GM18873 (cell line): ENCODE results near the gene RAMP1.

Experiments
- ATAC-seq: cut with Tn5 transposase; IDR thresholded peaks from one replicate; pipeline ENCODE4 v1.9.1; 2021; ENCODE audit warnings: mild to moderate bottlenecking, moderate library complexity, moderate number of reproducible peaks; ENCODE audit not compliant: unreplicated experiment, low FRiP score

RAMP1 gene

DNA sequence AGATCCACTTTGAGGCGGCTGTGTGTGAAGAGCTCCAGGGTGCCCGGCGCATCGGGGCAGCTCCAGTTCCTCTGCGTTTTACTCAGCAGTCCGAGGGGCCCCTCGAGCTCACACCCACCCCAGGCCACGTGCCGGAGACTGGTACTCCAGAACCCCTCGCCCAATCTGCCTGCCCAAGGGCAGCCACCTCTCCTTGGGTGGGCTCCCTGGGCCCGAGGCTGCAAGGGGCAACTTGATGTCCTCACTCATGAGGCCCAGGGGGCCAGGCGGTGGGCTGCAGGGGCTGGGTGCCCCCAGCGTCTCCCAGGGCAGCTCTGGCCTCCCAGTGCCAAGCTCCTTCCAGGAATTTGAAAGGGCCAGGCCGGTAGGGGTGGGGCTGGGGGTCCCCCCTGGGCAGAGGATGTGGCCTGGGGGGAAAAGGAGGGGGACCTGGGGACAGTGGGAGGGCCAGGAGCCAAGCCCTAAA is 16.7 kb downstream of the RAMP1 start:
- no peak for ATAC-seq

DNA sequence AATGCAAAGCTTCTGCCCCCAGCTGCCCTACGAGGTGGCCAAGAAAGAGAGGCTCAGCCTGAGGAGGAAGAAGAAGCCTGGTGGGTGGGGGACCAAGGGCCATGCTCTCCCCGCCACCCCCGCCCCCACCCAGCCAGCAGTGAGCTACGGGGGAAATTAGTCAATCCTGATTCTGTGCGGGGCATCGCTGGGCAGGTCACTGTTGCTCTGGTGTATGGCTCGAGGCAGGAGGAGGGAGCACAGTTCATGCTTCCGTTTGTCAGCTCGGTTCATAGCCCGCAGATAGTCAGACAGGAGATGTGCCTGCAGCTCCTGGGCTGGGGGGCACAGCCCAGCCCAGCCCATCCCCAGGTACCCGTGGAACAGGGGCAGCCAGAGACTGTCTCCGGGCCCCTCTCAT is 17.1 kb downstream of the RAMP1 start:
- no peak for ATAC-seq

DNA sequence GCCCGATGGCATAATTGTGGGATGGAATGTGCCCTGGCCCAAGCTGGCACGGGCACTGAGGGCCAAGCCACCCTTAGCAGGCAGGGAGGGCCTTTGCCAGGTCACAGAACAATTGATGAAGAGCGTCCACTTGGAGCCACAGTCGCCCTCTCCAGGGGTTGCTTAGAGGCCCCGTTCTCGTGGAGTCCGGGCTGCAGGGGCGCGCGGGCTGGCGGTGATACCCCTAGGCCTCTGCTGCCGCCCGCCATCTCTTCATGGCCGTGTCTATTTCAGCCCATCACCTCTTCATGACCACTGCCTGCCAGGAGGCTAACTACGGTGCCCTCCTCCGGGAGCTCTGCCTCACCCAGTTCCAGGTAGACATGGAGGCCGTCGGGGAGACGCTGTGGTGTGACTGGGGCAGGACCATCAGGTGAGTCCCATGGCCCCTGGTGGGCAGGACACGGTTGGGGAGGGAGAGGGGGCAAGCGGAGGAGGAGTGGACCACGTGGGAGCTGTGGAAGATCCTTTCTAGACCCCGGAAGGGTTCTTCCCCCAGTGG is 17.6 kb downstream of the RAMP1 start:
- ATAC-seq = no peak

DNA sequence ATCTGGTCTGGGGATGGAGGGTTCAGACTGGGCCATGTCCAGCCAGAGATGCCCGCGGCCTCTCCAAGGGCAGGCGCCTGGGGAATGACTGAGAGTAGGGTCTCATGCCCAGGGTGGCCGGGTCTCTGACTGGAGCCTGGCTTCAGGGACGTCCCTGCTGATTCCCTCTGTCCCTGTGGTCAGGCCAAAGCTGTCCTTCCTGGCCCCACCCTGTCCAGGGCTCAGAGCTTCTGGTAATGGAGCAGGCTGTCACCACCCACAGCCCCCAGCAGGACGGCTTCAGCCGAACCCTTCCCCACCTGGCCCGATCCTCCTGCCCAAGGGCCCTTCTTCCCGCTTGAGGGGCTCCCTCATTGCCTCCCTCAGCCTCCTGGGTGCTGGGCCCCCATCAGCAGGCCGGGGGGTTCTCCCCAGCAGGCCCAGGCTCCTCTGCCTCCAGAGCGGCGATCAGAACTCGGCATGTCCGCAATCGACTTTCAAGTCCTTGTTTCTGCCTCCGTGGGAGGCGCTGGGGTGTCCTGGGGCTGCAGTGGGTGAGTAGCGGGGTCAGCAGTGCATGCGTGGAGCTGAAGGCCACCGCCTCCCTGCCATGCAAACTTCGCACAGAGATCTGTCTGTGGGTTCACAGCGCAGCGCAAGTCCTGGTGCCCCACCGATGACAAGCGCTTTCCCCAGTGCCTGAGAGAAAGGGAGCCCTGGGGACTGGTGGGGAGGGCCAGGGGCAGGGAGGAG is 18.3 kb downstream of the RAMP1 start:
- no peak for ATAC-seq

DNA sequence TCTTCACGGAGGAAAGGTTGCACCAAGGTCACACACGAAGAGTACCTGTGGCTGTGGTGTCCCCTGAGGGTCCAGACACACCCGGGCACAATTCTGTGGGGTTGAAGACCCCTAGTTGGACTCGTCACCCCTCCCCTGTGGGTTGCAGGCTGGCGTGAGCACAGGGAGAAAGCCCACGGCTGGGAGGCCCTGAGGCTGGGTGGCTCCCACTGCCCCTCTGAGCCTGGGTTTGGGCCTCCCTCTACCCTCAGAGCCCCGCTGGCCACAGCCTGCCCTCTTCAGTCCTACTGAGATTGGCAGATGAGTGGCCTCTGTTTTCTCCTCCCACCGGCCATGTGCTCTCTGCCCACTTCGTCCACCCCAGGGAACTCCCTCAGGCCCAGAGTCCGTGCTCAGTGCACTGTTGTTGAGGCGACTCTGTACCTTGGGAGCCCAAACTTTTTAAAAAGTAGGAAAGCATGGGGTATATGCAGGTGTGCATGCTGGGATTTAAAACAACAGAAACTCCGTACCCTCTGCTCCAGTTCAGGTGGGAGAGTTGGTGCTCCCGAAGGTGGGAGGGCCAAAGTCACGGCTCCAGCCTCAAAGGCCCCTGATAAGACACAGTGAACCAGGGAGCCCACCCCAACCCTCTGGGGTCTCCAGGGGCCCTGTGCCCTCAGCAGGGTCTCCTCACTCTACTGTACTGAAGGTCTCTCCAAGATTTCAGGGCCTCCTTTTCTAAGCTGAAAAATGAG is 19.1 kb downstream of the RAMP1 start:
- ATAC-seq = no peak

DNA sequence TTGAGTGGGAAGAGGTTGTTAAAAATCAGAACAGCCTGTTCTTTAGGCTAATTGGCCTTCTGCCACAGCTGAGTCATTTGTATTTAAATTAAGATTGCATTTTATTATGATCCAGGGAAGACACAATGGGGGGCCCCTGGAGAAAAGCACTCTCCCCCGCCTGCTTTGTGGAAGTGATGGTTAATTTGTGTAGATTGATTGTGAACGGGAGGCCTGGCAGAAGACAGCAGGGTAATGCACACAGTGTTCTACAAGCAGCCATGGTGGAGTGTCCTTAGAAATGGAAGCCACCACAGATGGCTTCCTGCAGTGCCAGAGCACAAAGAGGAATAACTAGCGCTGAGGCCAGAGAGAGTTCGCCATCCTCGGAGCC is 19.6 kb downstream of the RAMP1 start:
- no peak for ATAC-seq

DNA sequence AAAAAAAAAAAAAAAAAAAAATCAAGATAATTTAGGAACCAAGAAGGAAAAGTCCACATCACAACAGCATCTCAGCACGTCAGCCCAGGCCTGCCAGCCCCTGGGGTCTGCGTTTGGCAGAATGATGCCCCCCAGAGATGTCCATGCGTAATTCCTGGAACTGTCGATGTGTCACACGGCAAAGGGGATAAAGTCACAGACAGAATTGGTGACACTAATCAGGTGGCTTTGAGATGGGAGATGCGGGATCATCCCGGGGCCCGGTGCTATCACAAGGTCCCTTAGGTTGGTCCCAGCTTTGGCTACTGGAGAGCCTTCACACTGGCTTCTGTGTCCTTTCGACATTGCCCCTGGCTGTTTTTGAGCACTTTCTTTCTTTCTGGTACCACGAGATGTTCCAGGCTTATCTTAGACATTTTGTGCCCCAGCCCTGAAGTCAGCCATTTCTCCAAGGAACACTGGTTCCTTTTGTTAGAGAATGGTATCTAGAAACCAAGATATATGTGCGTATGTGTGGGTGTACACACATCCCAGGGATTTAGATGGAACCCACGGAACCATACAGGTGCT is 20.7 kb downstream of the RAMP1 start:
- no peak for ATAC-seq

DNA sequence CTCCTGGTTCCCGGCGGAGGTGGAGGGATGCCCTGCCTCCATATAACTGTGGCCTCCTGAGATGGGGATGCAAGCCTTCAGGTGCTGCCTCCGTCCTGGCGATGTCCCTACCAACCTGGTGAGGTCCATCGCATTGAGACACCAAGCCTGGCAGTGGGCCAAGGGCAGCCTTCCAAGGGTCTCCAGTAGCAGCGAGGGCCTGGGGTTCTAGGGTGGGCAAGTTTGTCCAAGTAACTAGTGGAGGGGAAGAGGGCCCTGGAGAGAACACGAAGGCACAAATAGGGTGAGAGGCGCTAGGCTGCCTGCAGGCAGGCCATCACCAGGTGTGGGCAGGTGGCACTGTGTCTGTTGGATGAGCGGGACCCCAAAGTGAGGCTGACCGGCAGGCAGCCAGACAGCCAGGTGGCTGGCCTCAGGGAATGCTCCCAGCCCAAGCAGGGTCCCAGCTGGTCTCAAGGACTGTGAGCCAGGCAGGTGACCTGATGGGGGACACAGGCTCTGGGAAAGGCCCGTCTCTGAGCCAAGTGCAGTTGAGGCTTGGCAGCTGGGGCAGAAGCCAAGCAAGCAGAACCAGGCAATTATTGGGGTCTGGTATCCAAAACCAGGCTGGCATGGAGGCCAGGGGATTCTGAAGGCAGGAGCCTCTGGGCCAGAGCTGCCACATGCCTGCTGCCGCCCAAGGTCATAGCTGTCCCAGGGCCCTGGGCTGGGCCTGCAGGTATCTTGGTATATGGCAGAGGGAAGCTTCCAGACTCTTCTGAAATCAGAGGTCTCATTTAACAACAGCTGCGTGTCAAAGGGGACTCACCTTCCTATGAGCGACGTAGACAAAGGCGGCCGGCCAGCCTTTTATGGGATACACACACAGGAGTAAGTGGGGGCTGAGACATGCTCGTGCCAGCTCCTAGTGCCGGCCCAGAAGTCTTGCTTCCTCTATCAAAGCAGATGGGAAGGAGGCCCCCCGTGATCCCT is 23.4 kb downstream of the RAMP1 start:
- no peak for ATAC-seq

GRCh38 chr2:237883951-237884446 is 24.6 kb downstream of the RAMP1 start:
- no peak for ATAC-seq

GRCh38 chr2:237884681-237885080 is 25.3 kb downstream of the RAMP1 start:
- no peak for ATAC-seq

DNA sequence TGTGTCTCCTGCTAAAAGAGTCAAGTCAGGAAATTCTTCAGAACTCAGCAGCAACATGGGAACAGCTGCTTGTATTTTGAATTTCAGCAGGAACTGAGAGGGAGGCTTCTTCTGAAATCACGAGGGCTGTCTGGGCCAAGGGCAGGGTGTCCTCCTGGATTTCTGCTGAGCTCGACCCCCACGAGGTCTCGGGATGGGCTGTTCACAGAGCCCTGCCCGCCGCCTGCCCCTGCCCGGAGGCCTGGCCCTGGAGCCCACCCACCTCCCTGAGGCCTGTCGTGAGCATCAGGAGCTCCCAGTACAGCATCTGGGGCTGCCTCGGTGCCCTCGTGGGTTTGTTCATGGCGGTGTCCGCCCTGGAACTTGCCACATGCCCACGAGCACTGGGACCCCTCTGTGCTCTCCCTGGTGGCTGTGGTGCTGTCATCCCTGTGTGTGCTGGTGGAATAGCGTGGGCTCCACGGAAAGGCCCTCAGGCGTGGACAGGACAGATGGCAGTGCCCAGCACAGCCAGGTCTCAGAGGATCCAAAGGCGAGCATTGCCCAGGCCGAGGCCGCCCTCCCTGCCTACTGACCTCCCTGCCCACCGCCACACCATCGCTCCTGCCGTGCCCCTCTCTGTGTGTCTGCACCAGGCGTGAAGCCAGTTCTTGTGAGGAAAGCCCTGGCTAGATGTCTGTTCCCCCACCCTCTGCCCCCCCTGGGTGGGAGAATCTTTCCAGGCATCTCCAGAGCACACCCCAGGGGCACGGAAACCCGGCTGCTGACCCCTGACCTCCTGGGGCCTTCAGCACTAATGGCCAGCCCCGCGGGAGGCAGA is 25.9 kb downstream of the RAMP1 start:
- ATAC-seq = no peak

- no peak for ATAC-seq
These were observed 26.7 kb downstream of the RAMP1 start for GRCh38 chr2:237885931-237886684.

DNA sequence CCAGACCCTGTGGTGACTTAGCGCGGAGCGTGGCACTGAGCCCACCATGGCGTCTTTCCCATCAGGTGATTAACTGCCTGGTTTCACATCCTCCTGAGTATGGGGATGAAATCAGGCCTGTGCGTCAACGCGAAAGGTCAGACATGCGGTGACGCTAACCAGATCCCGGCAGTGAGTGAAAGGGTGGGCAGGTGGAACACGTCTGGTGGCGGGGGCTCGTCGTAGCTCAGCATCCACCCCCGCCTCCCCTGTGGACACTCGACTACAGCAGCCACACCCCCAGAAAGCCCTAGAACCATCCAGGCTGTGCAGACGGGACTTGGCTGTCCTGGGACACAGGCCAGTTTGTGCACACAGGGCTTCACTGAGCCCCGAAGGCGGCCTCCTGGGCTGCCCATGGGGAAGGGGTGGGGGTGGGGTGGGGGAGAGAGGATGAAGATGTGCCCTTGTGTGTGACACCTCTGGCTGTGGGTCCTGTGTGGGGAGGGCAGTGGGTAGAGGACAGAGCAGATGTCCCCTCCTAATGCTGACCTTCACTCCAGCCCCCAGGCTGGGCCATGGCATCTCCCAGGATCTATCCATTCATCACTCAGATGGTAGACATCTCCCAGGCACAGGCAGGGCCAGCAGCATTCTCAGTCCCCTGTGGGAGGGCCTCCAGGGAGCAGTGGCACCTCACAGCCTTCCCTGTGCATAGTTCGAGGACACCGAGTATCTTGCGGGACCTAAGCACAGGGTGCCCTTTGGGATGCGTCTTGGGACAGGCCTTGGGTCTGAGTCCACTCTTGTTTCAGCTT is 27.5 kb downstream of the RAMP1 start:
- ATAC-seq = no peak

- no peak for ATAC-seq
These were observed 29.0 kb downstream of the RAMP1 start for GRCh38 chr2:237888389-237888788.

- no peak for ATAC-seq
These were observed 29.6 kb downstream of the RAMP1 start for GRCh38 chr2:237889016-237889415.

DNA sequence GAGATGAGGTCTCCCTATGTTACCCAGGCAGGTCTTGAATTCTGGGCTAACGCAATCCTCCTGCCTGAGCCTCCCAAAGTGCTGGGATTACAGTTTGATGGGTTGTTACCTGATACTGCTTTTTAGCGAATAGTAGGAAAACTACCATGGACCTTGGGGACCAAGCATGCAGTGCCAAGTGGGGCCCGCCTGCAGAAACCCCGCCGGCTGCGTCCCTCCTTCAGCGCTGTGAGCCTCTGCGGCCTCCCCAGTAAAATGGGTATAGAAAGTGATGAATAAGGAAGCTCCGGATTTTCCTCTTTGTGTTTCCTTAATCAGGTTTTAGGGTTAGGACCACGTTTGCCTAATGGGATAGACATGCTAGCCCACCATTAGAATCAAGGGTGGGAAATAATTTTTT is 30.4 kb downstream of the RAMP1 start:
- ATAC-seq = no peak

- no peak for ATAC-seq
These were observed 33.1 kb downstream of the RAMP1 start for GRCh38 chr2:237892478-237892877.
